ENCODE measurements around the gene TET3. TPM values are rescaled to one million over a fixed set of nuclear protein-coding genes. Genes with fewer than 3 reads are reported as not detected.
A peak's percentile ranks its signal among the peaks of the same experiment; 100 is the strongest.

Gene TET3
- total and polyA plus RNA-seq, 9 of the 15 experiments (the other 6 are each of a cell fraction or from before 2014, with no cell fraction given): 0.35 to 16.3 (median 5.5) TPM

DNA sequence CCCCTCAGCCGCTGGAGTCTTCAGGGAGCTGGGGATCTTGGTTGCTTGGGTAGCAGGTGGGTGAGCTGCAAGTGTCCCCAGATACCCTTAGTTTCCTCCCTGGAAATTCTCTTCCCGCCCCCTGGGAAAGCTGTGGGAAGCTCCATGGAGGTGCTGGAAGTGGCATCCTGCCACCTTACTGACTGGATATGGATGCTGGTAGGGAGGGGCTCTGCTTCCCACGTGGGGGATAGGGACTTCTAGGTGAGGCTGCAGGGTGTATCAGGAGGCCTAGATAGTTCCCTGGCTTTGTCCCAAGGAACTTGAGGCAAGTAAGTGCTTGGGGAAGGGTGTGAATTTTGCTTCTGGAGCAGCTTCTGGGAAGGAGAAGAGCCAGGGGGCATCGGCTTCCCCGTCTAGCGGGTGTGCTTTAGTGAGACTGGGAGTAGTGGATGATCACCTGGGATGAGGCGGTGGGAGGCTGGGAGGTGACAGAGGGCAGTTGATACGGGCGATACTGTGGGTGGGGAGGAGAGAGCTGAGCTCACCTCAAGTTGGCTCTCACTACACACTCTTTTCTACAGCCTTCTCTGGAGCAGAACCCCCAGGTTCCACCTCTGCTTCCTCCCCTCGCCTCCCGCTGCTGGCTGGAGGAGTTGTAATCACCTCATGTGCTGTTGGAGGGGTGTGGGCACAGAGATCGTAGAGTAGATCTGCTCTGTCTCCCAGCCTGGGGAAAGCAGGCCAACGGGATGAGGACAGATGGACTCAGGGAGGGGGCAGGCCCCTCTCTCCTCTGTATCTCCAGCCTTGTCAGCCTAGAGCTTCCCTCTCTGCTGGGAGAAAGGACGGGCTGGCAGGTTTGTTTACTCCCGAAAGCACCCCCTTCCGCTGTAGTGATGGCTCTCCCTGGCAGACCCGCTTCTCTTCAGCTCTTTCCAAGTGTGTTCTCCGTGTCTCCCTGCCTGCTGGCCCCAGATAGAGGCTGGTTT is 19.8 kb downstream of the TET3 start (continued):
- TF ChIP-seq TCF3 (CRISPR knock-in tag; IDR thresholded peaks at IDR 0.05) (0 out of 2 replicates have a peak, but pooled peaks have one; percentile 6), CTBP1 (IDR thresholded peaks at IDR 0.05; ENCODE audit: borderline replicate concordance) (peak; percentile 23; the same call in 1 of the 2 replicates), JUND (IDR thresholded peaks at IDR 0.05; ENCODE audit: borderline replicate concordance, low read depth, low read length) (peak; percentile 16; the same call in 1 of the 2 replicates), JUND (tag; IDR thresholded peaks at IDR 0.05; ENCODE audit: borderline replicate concordance, low read depth, low read length) (no peak; the same call in 2 of the 3 replicates)

DNA sequence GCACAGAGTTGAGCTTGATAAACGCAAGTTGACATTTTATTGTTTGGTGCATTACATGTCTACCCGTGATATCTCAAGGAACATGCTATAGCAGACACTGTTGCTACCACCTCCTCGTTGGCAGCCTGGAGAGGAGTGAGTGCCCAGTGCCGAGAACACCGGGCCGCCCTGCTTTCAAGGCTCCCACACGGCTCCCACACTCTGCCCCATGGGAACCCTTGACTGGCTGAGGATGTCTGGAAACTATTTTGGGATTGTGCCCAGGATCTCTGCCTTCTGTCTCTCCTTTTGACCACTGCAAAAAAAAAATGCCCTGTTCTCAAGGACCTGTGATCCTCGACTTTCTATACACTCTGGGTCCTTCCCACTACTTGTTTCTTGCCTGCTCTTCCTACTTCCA is 21.1 kb downstream of the TET3 start:
- H3K36me3 ChIP-seq (ENCODE audit: control insufficient read depth, insufficient read depth, low read length): peaks cover 24% of the 10 kb centered on the region
- TF ChIP-seq ZNF316 (IDR thresholded peaks at IDR 0.05) (peak; percentile 41), ZNF766 (CRISPR knock-in tag; conservative IDR thresholded peaks at IDR 0.05) (no peak), HNRNPUL1 (IDR thresholded peaks at IDR 0.05; ENCODE audit: low read length) (no peak), MCM2 (IDR thresholded peaks at IDR 0.05; ENCODE audit: low read depth) (no peak), CBFA2T2 (conservative IDR thresholded peaks at IDR 0.05) (no peak), KLF6 (CRISPR knock-in tag; IDR thresholded peaks at IDR 0.05; ENCODE audit: borderline replicate concordance) (no peak), ZNF239 (CRISPR knock-in tag; IDR thresholded peaks at IDR 0.05) (no peak)
- TF ChIP-seq, protein P1, sequence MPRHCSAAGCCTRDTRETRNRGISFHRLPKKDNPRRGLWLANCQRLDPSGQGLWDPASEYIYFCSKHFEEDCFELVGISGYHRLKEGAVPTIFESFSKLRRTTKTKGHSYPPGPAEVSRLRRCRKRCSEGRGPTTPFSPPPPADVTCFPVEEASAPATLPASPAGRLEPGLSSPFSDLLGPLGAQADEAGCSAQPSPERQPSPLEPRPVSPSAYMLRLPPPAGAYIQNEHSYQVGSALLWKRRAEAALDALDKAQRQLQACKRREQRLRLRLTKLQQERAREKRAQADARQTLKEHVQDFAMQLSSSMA (CRISPR knock-in tag; IDR thresholded peaks at IDR 0.05): no peak
- no peak overlapping the region for H3K4me3 ChIP-seq
- ATAC-seq: no peak
- no peak overlapping the region; the same call in 2 of the 3 replicates for H3K27ac ChIP-seq (ENCODE audit: extremely low read depth, low read depth, low read length)
- no peak for FAIRE-seq
- no peak overlapping the region for H2AFZ ChIP-seq (ENCODE audit: low read depth, low read length)
- no peak overlapping the region; a peak in 1 of 4 replicates for H3K9ac ChIP-seq (ENCODE audit: insufficient read depth in 1 of 2, low read depth in 2 of 2, low read length in 2 of 2)
- no peaks in the 10 kb centered on the region for H3K9me3 ChIP-seq (replicated peaks; ENCODE audit: control insufficient read depth, insufficient read depth, low read depth, low read length)
- H3K79me2 ChIP-seq (ENCODE audit: control insufficient read depth, insufficient read depth, low read length): peaks cover 92% of the 10 kb centered on the region
- intact Hi-C loops (cut with micrococcal nuclease): no loop called here
- 0 out of 2 replicates have a peak overlapping the region, but pooled peaks have one; percentile 6 for H3K4me2 ChIP-seq (ENCODE audit: insufficient read depth, low read length)
- H3K27me3 ChIP-seq (ENCODE audit: control insufficient read depth in 2 of 2, insufficient read depth in 2 of 2, low read length in 2 of 2): no peaks in the 10 kb centered on the region
- DNase-seq (ENCODE audit: extremely low read depth in 1 of 4, low spot score in 3 of 4): no peak
- no TSS peak for BruUV-seq (replicated peaks)
- POLR2A ChIA-PET: interaction anchor here (0.5 to 1.9 kb wide), 5 partner anchors 9 to 1342 kb away, joined by 3 to 5 read pairs (median 3); no protein-coding TSS in a partner anchor
- H3K9me1 ChIP-seq (ENCODE audit: control insufficient read depth, insufficient read depth, low read length): peaks cover 3% of the 10 kb centered on the region
- CTCF ChIA-PET (ENCODE audit: low intra/inter-chr PET ratio): no interaction called here
- H4K20me1 ChIP-seq (replicated peaks; ENCODE audit: control insufficient read depth, insufficient read depth, low read length): no peaks in the 10 kb centered on the region; the same call in 1 of the 2 replicates
- in situ Hi-C loops (cut with MboI): no loop called here
- 87% methylated on average over 8 of the region's 8 CpGs for WGBS (ENCODE audit: insufficient coverage, low coverage, missing lambda C conversion rate)
- peaks cover 51 to 66% of the 10 kb centered on the region in 2 experiments for H3K4me1 ChIP-seq (replicated peaks in 1 of 2; ENCODE audit: control insufficient read depth in 2 of 2, insufficient read depth in 2 of 2, low read length in 2 of 2)

Data from K562 (cell line).